GM21367 (cell line): ENCODE data around the gene IKZF1.

Experiments used
- ATAC-seq: cut with Tn5 transposase; IDR thresholded peaks from one replicate; pipeline ENCODE4 v1.9.1; 2021; ENCODE audit not compliant: unreplicated experiment

Gene IKZF1

DNA sequence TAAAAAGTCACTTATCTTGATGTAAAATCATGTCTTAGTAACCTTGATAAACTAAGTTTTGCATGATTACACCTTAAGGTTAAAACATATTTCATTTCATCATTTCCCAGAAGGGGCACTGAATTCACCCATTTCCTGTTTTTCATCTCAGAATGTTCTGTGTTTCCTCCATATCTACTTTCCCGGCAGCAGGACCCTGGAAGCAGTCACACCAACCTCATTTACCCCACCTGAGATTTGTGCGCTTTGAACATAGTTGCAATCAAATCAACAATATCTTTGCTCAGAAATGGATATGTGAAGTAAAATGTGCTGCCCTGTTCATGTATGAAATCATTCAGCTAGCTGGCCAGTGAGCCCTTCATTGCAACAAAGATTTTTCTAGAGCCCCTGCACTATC, 46.8 kb downstream of the IKZF1 start:
- ATAC-seq = no peak

DNA sequence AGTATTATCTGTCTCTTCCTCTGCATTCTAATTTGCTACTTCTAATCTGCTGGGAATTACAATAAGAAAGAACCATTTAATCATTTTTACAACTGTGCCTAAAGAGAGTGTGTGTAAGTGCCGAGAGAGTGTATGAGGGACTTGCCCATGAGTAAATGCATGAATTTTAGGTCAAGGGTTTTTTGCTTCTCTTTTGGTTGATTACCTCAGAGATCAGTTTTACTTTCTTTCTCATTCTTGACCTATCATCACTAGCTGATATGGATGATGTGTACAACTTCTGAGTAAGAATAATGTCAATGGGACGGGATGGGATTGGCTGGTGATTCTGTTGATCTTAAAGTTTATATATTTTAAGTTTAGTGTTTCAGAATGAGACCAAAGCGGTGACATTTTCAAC, 47.8 kb downstream of the IKZF1 start:
- ATAC-seq = peak; percentile 72

DNA sequence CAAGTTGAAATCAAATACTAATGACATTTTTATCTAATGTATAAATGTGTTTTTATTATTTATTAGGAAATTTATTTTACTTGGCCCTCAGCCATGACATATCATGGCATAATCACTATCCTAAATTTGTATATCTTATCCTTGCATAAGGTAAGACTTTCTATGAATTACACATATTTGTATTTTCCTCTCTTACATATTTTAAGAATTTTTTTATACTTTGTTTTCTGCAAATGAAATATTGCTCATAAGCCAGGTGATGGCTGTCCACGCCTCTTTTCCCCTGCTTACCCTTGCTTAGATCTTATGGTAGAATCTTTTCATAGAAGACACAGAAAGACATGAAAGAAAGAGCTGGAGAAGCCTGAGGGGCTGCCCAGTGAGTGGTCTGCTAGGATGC, 48.2 kb downstream of the IKZF1 start:
- ATAC-seq = no peak

GRCh38 chr7:50353201-50353600, 48.7 kb downstream of the IKZF1 start:
- ATAC-seq = no peak

- no peak for ATAC-seq
These were observed 49.5 kb downstream of the IKZF1 start for GRCh38 chr7:50353894-50354595.

- no peak for ATAC-seq
These were observed 51.3 kb downstream of the IKZF1 start for GRCh38 chr7:50355817-50356178.

DNA sequence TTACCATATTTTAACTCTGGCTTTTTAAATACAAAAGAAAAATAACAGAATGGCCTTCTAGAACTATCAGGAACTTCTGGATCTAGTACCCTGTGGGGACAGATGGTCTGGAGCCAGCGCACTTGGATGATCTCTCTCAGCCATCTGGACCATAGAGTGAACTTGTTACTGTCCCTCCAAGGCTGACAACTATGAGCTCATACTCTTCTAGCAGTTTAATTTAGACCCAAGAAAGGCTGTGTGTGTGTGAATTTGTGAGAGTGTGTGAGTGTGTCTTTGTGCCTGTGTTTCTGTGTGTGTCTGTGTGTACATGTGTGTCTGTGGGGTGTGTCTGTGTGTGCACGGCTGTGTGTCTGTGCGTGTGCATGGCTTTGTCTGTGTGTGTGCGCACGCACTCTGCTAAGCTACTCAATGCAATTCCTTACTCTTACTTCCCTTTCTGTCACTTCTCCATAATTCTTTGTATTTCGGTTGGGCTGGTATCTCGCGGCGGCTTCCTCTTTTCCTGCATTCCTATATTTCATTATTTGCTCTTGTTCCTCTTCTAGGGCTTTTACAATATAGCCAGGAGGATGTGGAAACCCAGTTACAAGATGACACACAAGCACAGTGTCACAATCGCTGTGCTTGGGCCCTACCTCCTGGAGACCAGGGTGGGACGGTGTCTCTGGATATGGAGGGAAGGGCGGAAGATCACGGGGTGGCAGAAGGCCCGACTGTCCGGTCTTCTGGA, 51.9 kb downstream of the IKZF1 start:
- ATAC-seq = no peak

DNA sequence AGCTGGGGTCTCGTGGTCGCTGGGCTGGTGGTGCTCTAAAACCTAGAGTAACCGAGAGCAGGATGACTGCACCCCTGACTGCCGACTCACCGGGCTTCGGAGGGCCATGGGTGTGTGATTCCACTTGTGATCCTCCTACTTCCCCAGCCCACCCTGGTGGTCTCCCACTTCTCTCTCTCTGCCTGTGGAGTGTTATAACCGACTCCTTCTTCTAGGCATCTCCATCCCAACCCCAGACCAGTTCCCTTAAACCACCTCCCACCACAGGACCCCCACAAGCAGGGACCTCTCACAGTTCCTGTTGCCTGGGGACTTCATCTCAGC, 52.4 kb downstream of the IKZF1 start:
- ATAC-seq = no peak

GRCh38 chr7:50357426-50357825, 52.9 kb downstream of the IKZF1 start:
- no peak for ATAC-seq

GRCh38 chr7:50358041-50358705, 53.7 kb downstream of the IKZF1 start:
- ATAC-seq = no peak

- no peak for ATAC-seq
These were observed 54.3 kb downstream of the IKZF1 start for GRCh38 chr7:50358779-50359178.

GRCh38 chr7:50359258-50359994, 54.9 kb downstream of the IKZF1 start:
- ATAC-seq = no peak

DNA sequence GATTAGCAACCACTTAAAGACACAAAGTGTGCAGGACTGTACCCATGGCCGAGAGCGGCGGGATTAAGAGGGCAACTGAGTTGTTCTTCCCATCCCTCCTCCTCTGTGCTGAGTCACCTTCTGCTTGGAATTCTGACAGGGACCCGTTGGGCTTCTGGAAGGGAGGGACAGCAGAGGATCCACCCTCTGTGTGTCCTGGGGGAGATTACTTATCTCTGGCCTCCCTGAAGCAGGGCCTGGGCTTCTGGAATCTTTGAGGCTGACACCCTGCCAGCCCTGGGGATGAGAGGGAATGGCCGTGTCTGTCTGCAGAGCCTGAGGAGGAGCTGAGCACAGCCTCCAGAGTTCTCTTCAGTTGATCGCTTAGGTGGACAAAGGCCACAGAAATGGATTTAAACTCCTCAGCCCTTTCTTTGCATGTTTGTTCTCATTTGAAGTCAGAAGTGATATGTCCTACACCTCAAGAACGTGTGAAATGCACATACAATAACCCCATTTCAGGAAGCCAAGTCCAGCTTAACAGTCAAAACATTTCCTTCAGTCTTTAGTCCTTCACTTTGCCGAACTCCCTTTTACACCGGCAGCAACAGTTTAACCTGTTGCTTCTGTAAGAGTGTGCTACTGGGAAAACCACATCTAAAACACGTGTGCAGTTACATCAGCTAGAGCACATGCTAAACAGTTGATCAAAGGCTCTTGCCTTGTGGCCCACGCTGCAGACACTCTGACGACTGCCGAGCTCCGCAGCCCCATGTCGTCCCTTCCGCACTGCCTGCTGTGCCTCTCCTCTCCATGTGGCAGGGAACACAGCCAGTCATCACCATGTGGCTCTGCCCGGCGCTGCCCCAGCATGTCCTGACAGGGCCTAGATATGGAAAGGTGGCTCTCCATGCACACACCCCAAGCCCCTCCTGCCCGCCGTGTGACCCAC, 55.7 kb downstream of the IKZF1 start:
- no peak for ATAC-seq

DNA sequence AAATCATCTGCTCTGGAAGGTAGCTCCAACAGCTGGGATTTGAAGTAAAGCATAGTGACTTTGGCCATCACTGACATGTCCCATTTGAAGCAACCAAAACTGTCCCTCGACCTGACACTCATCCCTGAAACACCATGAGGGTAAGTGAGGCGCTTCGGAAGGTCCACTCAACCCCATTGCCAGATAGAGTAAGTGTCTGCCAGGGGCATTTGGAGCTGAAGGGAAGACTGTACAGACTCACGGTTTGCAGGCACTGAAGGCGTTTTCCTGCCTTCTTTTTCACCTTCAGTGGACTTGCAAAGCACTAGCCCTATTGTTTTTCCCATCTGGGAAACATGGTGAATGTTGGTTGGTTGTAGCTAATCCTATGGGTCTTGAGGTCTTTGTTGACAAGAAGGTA, 57.6 kb downstream of the IKZF1 start:
- no peak for ATAC-seq

- no peak for ATAC-seq
These were observed 58.3 kb downstream of the IKZF1 start for GRCh38 chr7:50362712-50363282.

- no peak for ATAC-seq
These were observed 59.0 kb downstream of the IKZF1 start for GRCh38 chr7:50363327-50364060.

DNA sequence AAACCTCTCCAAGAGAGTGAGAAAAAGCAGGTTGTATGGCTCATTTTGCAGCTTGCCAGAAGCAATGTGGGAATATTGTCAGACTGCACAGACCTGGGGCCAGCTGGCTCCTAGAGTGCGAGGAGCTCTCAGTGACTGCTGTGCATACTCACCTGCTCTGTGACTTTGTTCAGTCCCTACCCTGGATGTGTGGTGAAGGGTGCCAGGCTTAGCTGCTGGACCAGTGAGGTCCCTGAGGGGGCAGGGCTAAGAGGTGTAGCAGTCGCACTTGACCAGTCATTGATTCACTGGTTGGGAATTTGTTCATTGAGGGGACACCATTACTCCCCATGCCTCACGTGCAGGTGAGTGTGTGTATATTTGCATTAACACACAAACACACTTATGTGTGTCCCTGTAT, 60.1 kb downstream of the IKZF1 start:
- no peak for ATAC-seq

DNA sequence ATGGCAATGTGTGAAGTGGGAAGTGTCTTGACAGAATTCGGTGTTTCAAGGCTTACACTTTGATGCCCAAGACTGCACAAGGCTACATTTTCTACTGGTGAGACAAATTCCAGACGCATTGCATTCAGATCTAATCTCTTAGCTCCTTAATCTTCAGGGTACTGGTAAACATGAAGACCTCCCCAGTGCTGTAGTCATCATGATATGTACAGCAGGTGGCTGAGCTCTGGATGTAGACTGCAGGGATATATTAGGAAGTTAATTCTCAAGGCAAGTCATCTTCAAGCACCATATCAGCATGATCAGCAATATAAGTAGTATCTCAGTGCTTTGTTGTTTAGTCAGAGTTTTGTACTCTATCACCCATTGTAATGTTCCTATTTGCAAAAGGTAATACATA, 61.8 kb downstream of the IKZF1 start:
- ATAC-seq = no peak

DNA sequence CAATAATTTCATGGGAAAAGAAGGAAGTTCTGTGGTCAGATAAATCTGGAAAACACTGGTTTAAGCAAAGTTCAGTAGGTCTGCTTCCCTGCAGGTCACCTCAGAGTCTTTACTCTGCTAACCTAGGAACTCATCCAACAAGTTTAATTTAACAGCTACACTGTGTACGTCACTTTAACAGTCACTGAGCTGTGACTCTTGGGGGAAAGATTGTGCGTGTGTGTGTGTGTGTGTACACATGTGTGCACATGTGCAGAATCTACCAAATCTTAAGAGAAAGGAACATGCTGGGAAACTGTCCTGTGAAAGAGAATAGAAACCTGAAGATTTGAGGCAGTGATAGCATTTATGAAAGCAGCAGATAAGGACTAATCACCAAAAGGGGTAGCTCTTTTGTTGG, 62.6 kb downstream of the IKZF1 start:
- ATAC-seq = no peak

- ATAC-seq = no peak
These were observed 63.1 kb downstream of the IKZF1 start for GRCh38 chr7:50367570-50367969.
